Measurements from ENCODE around the gene ADH7.
"Not testable (repeated sequence)": the region's sequence is repeated elsewhere in the genome, so short reads cannot be mapped to it uniquely, and the experiment has no call there.

ADH7 gene

DNA sequence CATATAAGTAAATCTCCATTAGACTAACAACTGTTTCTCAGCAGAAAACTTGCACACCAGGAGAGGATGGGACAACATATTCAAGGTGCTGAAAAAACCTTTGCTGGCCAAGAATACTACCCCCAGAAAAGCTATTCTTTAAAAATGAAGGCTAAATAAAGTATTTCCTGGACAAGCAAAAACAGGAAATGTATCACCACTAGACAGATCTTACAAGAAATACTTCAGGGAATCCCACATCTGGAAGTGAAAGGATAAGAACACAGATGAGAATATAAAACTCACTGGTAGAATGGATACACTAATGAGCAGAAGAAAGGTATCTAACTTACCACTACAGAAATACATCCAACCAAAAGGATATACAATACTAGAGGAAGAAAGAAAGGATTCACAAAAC, 55.6 kb downstream of the ADH7 start:
- no peak for DNase-seq

DNA sequence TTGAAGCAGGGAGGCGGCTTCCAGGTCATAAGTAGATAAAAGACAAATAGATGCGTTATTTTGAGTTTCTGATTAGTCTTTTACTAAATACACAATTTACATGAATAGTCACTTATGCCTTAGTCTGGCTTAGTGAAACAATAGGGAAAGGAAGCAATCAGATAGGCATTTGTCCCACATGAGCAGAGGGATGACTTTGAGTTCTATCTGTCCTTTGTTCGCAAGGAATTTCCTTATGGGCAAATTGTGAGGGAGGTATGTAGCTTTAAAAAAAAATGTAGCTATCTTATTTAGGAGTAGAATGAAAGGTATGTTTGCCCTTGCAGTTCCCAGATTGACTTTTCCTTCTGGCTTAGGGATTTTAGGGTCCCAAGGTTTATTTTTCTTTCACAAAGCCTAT, 56.3 kb downstream of the ADH7 start:
- no peak for DNase-seq

DNA sequence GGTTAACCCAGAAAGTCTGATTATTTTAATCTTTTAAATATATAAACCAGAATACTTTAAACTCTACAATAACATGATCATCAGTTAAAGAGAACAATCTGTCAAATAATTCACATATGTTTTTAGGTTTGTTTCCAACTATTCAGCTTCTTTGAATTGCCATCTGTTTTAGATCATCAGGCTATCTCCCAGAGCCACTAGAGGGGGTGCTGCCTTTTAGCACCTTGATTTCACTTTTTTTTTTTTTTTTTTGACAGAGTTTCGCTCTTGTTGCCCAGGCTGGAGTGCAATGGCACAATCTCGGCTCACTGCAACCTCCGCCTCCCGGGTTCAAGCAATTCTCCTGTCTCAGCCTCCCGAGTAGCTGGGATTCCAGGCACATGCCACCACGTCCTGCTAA, 57.8 kb downstream of the ADH7 start:
- DNase-seq: not testable (repeated sequence)

DNA sequence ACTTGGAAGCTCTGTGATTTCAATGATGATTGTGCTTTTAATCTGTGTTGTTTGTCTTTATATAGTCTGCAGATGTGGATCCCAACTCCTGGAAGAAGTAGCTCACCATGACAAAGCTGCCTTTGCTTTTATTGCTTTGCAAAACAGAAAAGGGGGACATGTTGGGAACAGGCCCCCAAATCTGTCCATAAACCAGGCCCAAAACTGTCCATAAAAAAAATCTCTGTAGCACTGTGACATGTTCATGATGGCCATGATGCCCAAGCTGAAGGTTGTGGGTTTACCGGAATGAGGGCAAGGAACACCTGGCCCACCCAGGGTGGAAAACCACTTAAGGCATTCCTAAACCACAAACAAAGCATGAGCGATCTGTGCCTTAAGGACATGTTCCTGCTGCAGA, 62.7 kb downstream of the ADH7 start:
- not testable (repeated sequence) for DNase-seq

DNA sequence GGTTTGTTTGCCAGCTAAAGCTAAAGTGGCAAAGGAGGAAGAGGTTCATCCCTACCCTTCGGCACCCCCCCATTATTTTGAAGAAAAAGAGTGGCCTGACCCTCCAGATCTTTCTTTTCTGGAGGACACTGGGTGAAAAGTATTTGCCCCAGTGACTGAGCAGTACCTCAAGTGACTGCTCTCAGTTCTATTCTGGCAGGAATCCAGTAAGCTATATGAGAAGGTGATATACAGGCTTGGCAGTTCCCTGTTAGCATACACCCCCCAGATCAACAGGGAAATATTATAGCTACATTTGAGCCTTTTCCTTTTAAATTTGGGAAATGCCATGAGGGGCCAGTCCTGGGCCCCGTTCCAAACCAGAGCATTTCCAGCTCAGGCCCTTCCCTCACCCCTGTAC, 67.3 kb downstream of the ADH7 start:
- not testable (repeated sequence) for DNase-seq

DNA sequence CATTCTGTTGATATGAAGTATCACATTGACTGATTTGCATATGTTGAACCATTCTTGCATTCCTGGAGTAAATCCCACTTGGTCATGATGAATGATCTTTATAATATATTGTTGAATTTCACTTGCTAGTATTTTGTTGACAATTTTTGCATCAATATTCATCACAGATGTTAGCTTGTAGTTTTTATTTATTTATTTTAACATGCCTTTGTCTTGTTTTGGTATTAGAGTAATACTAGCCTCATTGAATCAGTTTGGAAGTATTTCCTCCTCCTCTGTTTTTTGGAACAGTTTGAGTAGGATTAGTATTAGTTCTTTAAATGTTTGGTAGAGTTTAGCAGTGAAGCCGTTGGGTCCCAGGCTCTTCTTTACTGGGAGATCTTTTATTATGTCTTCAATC, 68.7 kb downstream of the ADH7 start:
- no peak for DNase-seq

DNA sequence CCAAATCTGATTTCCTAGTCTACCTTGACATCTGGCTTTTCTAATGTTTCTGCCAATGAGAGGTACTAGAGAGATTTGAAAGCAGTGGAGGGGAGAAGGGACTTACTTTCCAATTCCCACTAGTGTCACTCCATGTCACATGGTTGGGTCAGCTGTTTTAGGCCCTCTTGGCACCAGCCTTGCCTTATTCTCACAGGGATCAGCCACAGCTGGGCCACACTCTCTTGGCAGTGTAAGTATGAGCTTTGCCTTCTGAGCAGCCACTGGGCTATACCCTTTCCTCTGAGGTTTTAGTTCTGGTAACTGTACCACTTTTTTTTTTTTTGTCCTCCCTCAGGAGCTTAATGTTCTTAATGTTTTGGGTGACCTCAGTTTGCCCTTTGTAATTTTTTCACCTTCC, 72.4 kb downstream of the ADH7 start:
- no peak for DNase-seq

Data from hypothalamus (tissue), 51 donors.